ENCODE data around the gene SNAI3.

The SNAI3 gene

GRCh38 chr16:88662222-88662842, 24.0 kb downstream of the SNAI3 start:
- H3K27ac ChIP-seq, result peak overlapping the region; percentile 78

GRCh38 chr16:88661468-88661867, 24.8 kb downstream of the SNAI3 start:
- TF ChIP-seq ZFX (IDR thresholded peaks at IDR 0.05; ENCODE audit: borderline replicate concordance), result no peak
- no peak for TF ChIP-seq CTCF (IDR thresholded peaks at IDR 0.05)
- peak overlapping the region; percentile 78; the same call in 1 of the 2 replicates for H3K27ac ChIP-seq

More at GRCh38 chr16:88662222-88662842, 24.0 kb downstream of the SNAI3 start:
- TF ChIP-seq CTCF (IDR thresholded peaks at IDR 0.05) (no peak), ZFX (IDR thresholded peaks at IDR 0.05; ENCODE audit: borderline replicate concordance) (no peak)

- TF ChIP-seq ZFX (IDR thresholded peaks at IDR 0.05; ENCODE audit: borderline replicate concordance), result no peak
- TF ChIP-seq CTCF (IDR thresholded peaks at IDR 0.05), result no peak
- no peak overlapping the region for H3K27ac ChIP-seq
Measured at GRCh38 chr16:88659160-88659559, 27.1 kb downstream of the SNAI3 start.

GRCh38 chr16:88658714-88659113, 27.6 kb downstream of the SNAI3 start:
- no peak overlapping the region for H3K27ac ChIP-seq
- TF ChIP-seq CTCF (IDR thresholded peaks at IDR 0.05), result no peak
- TF ChIP-seq ZFX (IDR thresholded peaks at IDR 0.05; ENCODE audit: borderline replicate concordance), result no peak

- TF ChIP-seq CTCF (IDR thresholded peaks at IDR 0.05), result no peak
- no peak for TF ChIP-seq ZFX (IDR thresholded peaks at IDR 0.05; ENCODE audit: borderline replicate concordance)
Measured at GRCh38 chr16:88657371-88657770, 28.9 kb downstream of the SNAI3 start.

GRCh38 chr16:88656291-88656980, 29.9 kb downstream of the SNAI3 start:
- TF ChIP-seq ZFX (IDR thresholded peaks at IDR 0.05; ENCODE audit: borderline replicate concordance), result no peak
- TF ChIP-seq CTCF (IDR thresholded peaks at IDR 0.05), result no peak
- no peak overlapping the region for H3K27ac ChIP-seq

More at GRCh38 chr16:88657371-88657770, 28.9 kb downstream of the SNAI3 start:
- H3K27ac ChIP-seq, result no peak overlapping the region

GRCh38 chr16:88655733-88656281, 30.5 kb downstream of the SNAI3 start:
- TF ChIP-seq ZFX (IDR thresholded peaks at IDR 0.05; ENCODE audit: borderline replicate concordance), result no peak
- TF ChIP-seq CTCF (IDR thresholded peaks at IDR 0.05), result no peak
- H3K27ac ChIP-seq, result no peak overlapping the region

All from 22Rv1 (cell line).